Gastroesophageal sphincter (tissue), 3 donors: ENCODE results near the gene SUB1.

Source experiments
- CTCF ChIP-seq, 4 experiments: fragments of 200-600 bp in 2 of 4; fragments of 450-650 bp in 2 of 4; sonication (generic) in 1 of 4; IDR thresholded peaks; one replicate each; pipeline ENCODE4 v1.5.1; 2017 to 2019; ENCODE audit warnings: antibody characterized with exemption in 4 of 4, mild to moderate bottlenecking in 2 of 4, moderate library complexity in 2 of 4
- EP300 ChIP-seq: sonication (generic); formaldehyde crosslinking; IDR thresholded peaks from one replicate; pipeline ENCODE4 v1.6.1; 2017; ENCODE audit warnings: antibody characterized with exemption, mild to moderate bottlenecking
- POLR2A ChIP-seq, 2 donors: fragments of 450-650 bp; IDR thresholded peaks; one replicate each; pipeline ENCODE4 v1.6.1; 2017; ENCODE audit warnings: antibody characterized with exemption in 2 of 2, mild to moderate bottlenecking in 2 of 2, moderate library complexity in 1 of 2
- POLR2AphosphoS5 ChIP-seq: sonication (generic); formaldehyde crosslinking; IDR thresholded peaks from one replicate; pipeline ENCODE4 v1.6.1; 2017; ENCODE audit warnings: antibody characterized with exemption

DNA sequence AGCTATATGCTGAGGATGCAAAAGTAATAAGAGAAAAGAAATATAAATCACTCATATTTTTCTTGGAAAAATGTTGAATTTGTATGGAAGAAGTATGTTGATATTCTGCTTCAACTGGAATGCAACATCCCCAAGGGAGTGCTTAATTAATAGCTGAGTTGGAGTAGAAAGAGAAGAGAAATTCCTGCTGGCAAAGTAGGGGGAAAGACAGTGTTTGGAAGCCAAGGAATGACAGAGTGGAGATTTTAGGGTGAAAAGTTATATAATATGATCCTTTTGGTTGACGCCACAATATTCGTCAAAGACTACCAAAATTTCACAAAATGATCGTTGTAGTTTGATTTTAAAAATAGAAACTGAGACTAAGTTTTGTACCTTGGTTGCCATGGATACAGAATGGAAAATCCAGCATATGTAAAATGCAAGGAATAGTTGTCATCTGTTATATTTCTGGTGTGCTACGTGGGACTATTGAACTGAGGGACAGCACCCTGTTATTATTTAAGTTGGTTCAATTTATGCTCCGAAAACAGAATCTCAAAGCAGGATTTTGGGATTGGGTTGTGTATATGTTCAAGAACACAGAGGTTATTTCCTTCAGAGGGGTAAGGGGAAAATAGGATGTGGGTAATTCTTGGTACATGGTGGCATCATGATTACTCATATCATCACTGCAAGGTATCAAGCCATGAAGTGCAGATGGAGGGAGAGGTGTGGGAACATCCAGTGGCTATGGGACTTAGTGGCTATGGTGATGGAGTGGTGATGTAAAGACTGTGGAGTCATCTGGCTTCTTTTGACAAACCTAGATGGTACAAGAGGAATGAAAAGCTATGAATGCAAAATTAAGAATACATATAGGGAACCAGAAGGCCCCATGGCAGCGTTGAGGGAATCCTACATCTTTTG lies 61.0 kb downstream of the SUB1 start:
- no peak for TF ChIP-seq POLR2A (IDR thresholded peaks at IDR 0.05)
- TF ChIP-seq CTCF (IDR thresholded peaks at IDR 0.05) = no peak
- TF ChIP-seq EP300 = no peak
- no peak for TF ChIP-seq POLR2AphosphoS5
